SU-DHL-6 (cell line): ENCODE data around the gene CDK4.

Source experiments
- H2AFZ ChIP-seq: fragments of 200-600 bp; sonication (generic); 2 replicates; pipeline ENCODE4 v1.6.1; 2014; ENCODE audit warnings: low read depth, mild to moderate bottlenecking, moderate library complexity, mixed read lengths, antibody characterized with exemption, low read length; ENCODE audit not compliant: severe bottlenecking
- H3F3A ChIP-seq: fragments of 200-600 bp; shearing (Covaris generic); 2 replicates; pipeline ENCODE4 v1.6.0; 2016; ENCODE audit warnings: antibody characterized with exemption, mild to moderate bottlenecking; ENCODE audit not compliant: insufficient read depth
- H3K27ac ChIP-seq: fragments of 200-600 bp; sonication (generic); 2 replicates; pipeline ENCODE4 v1.5.1; 2016; ENCODE audit warnings: low read depth, mild to moderate bottlenecking, low read length, moderate library complexity, mixed read lengths
- H3K27me3 ChIP-seq: fragments of 200-600 bp; sonication (generic), shearing (Covaris generic); 2 replicates; pipeline ENCODE4 v1.6.0; 2014; ENCODE audit warnings: mild to moderate bottlenecking, low read length
- H3K36me3 ChIP-seq: fragments of 200-600 bp; sonication (generic); 2 replicates; pipeline ENCODE4 v1.6.1; 2014; ENCODE audit warnings: mild to moderate bottlenecking, low read length, mixed read lengths
- H3K4me2 ChIP-seq: fragments of 300-600, 200-600 bp; shearing (Covaris generic), sonication (generic); 2 replicates; pipeline ENCODE4 v1.6.0; 2014; ENCODE audit warnings: low read length, low read depth, mild to moderate bottlenecking; ENCODE audit not compliant: poor library complexity, severe bottlenecking
- H3K4me3 ChIP-seq: fragments of 200-600 bp; sonication (generic); 2 replicates; pipeline ENCODE4 v1.5.1; 2014; ENCODE audit warnings: antibody characterized with exemption, low read length, mild to moderate bottlenecking, mixed read lengths; ENCODE audit not compliant: insufficient read depth, poor library complexity, severe bottlenecking
- H3K79me2 ChIP-seq: fragments of 200-600 bp; sonication (generic); 2 replicates; pipeline ENCODE4 v1.6.1; 2014; ENCODE audit warnings: mild to moderate bottlenecking, low read length, moderate library complexity; ENCODE audit not compliant: insufficient read depth
- H3K9ac ChIP-seq: fragments of 200-600 bp; sonication (generic); 2 replicates; pipeline ENCODE4 v1.7.0; 2014; ENCODE audit warnings: mild to moderate bottlenecking, low read length
- H3K9me2 ChIP-seq: fragments of 200-600 bp; sonication (generic); replicated peaks from 2 replicates; pipeline ENCODE4 v1.6.1; 2014; ENCODE audit warnings: low read length; ENCODE audit not compliant: insufficient read depth
- H3K9me3 ChIP-seq: fragments of 200-600 bp; sonication (generic); 2 replicates; pipeline ENCODE4 v1.6.1; 2014; ENCODE audit warnings: low read length, mixed read lengths; ENCODE audit not compliant: insufficient read depth
- H4K20me1 ChIP-seq: fragments of 200-600 bp; sonication (generic); 2 replicates; pipeline ENCODE4 v1.6.1; 2014; ENCODE audit warnings: low read depth, mild to moderate bottlenecking, antibody characterized with exemption, low read length, moderate library complexity, mixed read lengths
- CTCF ChIP-seq: fragments of 200-600 bp; sonication (generic); IDR thresholded peaks from one replicate; pipeline ENCODE4 v1.5.1; 2017; ENCODE audit warnings: antibody characterized with exemption, mild to moderate bottlenecking, low read length, moderate library complexity; ENCODE audit not compliant: insufficient read depth, poor library complexity, severe bottlenecking
- EZH2phosphoT487 ChIP-seq: fragments of 200-600 bp; sonication (generic), shearing (Covaris generic); conservative IDR thresholded peaks from 2 replicates; pipeline ENCODE4 v1.6.1; 2018; ENCODE audit warnings: mild to moderate bottlenecking, antibody characterized with exemption, low read length, moderate library complexity, mixed read lengths

Gene CDK4

DNA sequence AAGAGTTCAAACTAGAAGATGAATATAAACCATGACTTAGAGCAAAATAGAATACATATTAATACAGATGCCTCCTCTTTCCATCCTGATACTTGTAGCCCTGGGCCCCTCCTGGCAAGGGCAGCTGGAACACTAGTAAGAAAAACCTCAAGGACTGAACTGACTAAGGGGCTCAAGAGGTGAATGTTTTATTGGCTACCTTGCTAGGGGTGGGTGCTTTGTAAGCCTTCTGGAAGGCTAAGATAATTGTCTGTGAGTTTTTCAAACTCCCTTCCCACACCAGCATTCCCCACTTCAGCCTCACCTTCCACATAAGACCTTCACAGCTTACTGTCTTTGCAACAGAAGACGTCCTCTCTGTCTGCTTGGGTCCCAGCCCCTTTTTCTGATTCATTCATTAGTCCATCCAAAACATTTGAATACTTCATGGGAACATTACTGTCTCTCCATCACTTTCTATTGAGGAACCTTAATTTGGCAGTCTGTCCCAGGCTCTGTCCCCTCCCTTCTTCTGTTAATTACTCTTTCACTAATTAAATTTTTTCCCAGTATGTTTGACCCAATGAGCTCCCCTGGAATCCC is 1.7 kb upstream of the CDK4 start:
- H2AFZ ChIP-seq = no peak overlapping the region
- no peak overlapping the region for H3K27ac ChIP-seq
- H3K36me3 ChIP-seq = no peaks in the 10 kb centered on the region
- no peaks in the 10 kb centered on the region for H4K20me1 ChIP-seq
- H3K4me3 ChIP-seq = no peak overlapping the region
- peaks cover 25% of the 10 kb centered on the region for H3F3A ChIP-seq
- TF ChIP-seq CTCF (no peak), EZH2phosphoT487 (no peak)
- no peaks in the 10 kb centered on the region for H3K27me3 ChIP-seq
- no peaks in the 10 kb centered on the region for H3K9me3 ChIP-seq
- peaks cover 28% of the 10 kb centered on the region for H3K79me2 ChIP-seq
- no peak overlapping the region for H3K9ac ChIP-seq
- peak overlapping the region; percentile 92 for H3K4me2 ChIP-seq
- no peaks in the 10 kb centered on the region for H3K9me2 ChIP-seq

- no peak for TF ChIP-seq EZH2phosphoT487
- no peak for TF ChIP-seq CTCF
- Histone ChIP-seq H3K4me3 (peak overlapping the region; percentile 31), H3K27me3 (no peaks in the 10 kb centered on the region), H3K9me3 (no peaks in the 10 kb centered on the region), H3K36me3 (peaks cover 5% of the 10 kb centered on the region; the same call in 1 of the 2 replicates), H3K9ac (peak overlapping the region; percentile 22; the same call in 1 of the 2 replicates), H3K27ac (no peak overlapping the region), H3F3A (peaks cover 30% of the 10 kb centered on the region), H3K9me2 (no peaks in the 10 kb centered on the region), H3K4me2 (peak overlapping the region; percentile 57), H4K20me1 (no peaks in the 10 kb centered on the region), H2AFZ (peak overlapping the region; percentile 42), H3K79me2 (peaks cover 28% of the 10 kb centered on the region)
Observed at GRCh38 chr12:57752668-57753000, 524 bp upstream of the CDK4 start.

DNA sequence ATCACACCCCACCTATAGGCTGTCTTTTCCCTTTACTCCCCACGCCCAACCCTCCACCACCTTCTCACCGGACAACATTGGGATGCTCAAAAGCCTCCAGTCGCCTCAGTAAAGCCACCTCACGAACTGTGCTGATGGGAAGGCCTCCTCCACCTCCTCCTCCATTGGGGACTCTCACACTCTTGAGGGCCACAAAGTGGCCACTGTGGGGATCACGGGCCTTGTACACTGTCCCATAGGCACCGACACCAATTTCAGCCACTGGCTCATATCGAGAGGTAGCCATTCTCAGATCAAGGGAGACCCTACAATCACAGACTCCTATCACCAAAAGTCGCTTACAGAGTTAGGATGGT is 700 bp downstream of the CDK4 start:
- peaks cover 28% of the 10 kb centered on the region for H3K79me2 ChIP-seq
- peaks cover 10% of the 10 kb centered on the region; the same call in 1 of the 2 replicates for H3K36me3 ChIP-seq
- H3K27ac ChIP-seq = peak overlapping the region; percentile 41
- no peaks in the 10 kb centered on the region for H3K27me3 ChIP-seq
- peaks cover 38% of the 10 kb centered on the region for H3F3A ChIP-seq
- H3K4me3 ChIP-seq = peak overlapping the region; percentile 71
- H3K4me2 ChIP-seq = peak overlapping the region; percentile 72
- H3K9me3 ChIP-seq = no peaks in the 10 kb centered on the region
- no peak for TF ChIP-seq CTCF
- TF ChIP-seq EZH2phosphoT487 = no peak
- H3K9me2 ChIP-seq = no peaks in the 10 kb centered on the region
- H3K9ac ChIP-seq = peak overlapping the region; percentile 72
- H4K20me1 ChIP-seq = no peaks in the 10 kb centered on the region
- no peak overlapping the region for H2AFZ ChIP-seq
